Measurements from ENCODE around the gene ACAD10.
"Not testable (repeated sequence)": the region's sequence is repeated elsewhere in the genome, so short reads cannot be mapped to it uniquely, and the experiment has no call there.

Gene ACAD10

DNA sequence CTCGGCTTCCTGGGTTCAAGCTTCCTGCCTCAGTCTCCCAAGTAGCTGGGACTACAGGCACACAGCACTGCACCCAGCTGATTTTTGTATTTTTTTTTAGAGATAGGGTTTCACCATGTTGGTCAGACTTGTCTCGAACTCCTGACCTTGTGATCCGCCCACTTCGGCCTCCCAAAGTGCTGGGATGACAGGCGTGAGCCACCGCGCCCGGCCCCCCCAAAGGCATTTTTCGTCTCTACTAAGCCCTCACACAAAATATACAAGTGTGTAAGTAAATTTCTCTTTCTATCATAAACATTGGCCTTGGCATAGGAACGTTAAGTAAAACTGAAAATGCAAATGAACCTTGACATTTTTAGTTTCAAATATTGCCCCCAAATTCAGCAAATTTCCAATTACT, 2.1 kb downstream of the ACAD10 start:
- DNase-seq, result no peak

DNA sequence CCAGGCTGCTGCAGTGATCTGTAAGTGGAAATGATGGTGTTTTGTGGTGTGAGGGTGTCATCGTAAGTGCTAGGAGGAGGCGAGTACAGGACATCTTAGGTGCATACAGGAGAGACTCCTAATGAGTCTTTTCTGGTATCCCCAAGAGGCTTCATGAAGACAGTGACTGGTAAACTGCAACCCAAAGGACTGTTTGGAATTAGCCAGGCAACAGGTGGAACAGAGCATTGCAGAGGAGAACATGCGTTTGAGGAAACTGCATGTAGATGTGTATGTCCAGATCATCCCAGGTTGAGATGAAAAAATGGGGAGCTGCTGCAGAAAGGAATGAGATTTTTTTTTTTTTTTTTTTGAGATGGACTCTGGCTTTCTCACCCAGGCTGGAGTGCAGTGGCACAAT, 5.4 kb downstream of the ACAD10 start:
- no peak for DNase-seq

DNA sequence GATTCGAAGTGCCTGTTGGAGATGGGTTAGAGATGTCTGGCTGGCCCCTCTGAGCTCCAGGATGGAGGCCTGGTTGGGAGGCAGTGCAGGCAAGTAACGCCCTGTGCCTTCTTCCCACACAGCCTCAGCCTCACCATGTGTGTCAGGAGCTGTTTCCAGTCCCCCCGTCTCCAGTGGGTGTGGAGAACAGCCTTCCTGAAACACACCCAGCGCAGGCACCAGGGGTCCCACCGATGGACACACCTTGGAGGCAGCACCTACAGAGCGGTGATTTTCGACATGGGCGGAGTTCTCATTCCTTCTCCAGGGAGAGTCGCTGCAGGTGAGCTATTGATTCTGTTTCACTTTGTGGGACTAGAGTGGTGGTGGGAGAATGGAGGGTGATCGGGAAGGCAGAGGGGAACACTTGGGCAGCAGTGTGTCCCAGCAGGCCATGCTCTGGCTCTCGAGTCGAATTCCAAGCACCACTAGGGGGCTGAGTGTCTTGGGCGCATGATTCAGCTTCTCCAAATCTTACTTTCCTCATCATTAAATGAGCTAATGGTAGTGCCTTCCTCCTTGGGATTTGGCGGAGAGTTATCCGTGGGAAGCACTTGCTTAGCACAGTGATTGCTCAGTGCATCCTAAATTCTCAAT, 6.8 kb downstream of the ACAD10 start:
- no peak for DNase-seq

DNA sequence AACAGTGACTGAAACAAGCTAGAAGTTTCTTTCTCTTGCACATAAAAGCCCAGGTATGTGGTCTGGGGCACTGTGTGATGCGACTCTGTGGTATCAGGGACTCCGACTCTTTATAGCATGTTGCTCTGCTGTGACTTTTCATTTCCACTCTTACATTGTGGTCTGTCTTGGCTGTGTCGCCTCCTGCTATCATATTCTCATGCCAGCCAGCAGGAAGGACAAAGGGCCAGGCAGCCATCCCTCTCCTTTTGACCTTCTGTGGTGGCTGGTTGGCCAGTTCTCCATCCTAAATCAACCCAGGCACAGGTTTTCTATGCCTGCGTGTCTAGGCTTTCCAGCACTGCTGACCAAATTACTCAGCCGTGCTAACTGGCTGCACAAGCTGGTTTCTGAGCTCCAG, 8.0 kb downstream of the ACAD10 start:
- no peak for DNase-seq

- DNase-seq, result no peak
Observed at GRCh38 chr12:111699962-111700361, 14.1 kb downstream of the ACAD10 start.

GRCh38 chr12:111705672-111706071, 19.8 kb downstream of the ACAD10 start:
- DNase-seq, result no peak

DNA sequence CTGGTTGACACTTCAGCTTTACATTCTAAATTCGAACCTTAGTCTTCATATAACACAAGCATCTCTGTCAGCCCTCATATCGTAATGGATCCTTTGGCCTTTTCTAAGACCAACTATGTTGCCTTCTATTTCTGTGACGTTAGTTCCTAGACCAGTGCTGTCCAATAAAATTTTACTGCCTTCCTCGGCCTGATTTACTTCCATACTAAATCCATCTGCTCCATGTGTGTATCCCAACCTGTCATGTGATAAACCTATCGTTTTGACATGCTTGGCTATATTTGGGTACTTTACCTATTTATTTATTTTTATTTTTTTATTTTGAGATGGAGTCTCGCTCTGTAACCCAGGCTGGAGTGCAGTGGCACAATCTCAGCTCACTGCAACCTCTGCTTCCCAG, 20.3 kb downstream of the ACAD10 start:
- no peak for DNase-seq

DNA sequence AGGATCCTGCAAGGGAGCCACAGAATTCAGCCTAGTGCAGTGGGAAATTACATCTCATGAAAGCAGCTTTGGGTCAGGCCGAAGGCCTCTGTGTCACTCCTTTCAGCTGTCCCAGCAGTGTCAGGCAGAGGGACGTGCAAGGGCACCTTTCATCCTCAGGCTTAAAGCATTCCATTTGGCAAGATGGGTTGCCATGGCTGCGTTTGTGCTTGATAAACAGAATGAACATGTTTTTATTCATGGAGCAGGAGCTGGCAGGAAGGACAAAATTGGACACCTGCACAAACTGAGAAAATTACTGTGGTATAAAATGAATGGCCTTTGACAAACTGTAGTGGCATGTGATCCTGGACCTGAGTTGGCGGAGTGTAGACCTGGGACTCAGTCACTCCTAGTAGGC, 29.4 kb downstream of the ACAD10 start:
- DNase-seq, result no peak

GRCh38 chr12:111719316-111719715, 33.5 kb downstream of the ACAD10 start:
- not testable (repeated sequence) for DNase-seq

DNA sequence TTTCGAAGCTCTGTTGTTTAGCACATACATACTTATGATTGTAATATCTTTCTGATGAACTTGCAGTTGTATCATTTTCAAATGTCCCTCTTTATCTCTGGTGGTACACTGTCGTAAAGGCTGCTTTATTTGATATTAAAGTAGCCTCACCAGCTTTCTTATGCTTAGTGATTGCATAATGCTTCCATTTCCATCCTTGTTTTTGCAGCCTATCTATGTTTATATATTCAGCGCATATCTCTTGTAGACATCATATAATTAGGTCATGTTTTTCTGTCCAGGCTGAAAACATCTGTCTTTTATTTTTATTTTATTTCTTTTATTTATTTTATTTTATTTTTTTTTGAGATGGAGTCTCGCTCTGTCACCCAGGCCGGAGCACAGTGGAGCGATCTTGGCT, 34.6 kb downstream of the ACAD10 start:
- DNase-seq, result no peak

DNA sequence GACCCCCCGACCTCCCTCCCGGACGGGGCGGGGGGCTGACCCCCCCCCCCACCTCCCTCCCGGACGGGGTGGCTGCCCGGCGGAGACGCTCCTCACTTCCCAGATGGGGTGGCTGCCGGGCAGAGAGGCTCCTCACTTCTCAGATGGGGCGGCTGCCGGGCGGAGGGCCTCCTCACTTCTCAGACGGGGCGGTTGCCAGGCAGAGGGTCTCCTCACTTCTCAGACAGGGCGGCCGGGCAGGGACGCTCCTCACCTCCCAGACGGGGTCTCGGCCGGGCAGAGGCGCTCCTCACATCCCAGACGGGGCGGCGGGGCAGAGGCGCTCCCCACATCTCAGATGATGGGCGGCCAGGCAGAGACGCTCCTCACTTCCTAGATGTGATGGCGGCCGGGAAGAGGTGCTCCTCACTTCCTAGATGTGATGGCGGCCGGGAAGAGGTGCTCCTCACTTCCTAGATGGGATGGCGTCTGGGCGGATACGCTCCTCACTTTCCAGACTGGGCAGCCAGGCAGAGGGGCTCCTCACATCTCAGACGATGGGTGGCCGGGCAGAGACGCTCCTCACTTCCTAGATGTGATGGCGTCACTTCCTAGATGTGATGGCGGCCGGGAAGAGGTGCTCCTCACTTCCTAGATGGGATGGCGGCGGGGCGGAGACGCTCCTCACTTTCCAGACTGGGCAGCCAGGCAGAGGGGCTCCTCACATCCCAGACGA, 38.0 kb downstream of the ACAD10 start:
- DNase-seq, result not testable (repeated sequence)

GRCh38 chr12:111728795-111729194, 42.9 kb downstream of the ACAD10 start:
- no peak for DNase-seq

- no peak for DNase-seq
Observed at GRCh38 chr12:111730420-111730819, 44.6 kb downstream of the ACAD10 start.

DNA sequence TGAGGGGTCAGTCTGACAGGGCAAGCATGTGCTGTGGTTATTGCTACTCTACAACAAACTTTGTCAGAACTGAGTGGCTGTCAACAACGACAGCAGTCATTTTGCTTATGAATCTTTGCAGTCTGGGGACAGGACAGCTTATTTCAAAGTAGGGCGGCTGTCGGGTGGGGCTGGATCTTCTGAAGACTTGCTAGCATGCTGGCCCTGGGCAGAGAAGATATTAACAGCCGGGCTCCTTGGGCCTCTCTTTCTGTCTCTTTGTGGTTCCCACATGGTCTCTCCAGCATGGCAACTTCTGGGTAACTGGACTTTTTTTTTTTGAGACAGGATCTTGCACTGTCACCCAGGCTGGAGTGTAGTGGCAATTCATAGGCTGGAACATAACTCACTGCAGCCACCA, 46.9 kb downstream of the ACAD10 start:
- DNase-seq, result no peak

DNA sequence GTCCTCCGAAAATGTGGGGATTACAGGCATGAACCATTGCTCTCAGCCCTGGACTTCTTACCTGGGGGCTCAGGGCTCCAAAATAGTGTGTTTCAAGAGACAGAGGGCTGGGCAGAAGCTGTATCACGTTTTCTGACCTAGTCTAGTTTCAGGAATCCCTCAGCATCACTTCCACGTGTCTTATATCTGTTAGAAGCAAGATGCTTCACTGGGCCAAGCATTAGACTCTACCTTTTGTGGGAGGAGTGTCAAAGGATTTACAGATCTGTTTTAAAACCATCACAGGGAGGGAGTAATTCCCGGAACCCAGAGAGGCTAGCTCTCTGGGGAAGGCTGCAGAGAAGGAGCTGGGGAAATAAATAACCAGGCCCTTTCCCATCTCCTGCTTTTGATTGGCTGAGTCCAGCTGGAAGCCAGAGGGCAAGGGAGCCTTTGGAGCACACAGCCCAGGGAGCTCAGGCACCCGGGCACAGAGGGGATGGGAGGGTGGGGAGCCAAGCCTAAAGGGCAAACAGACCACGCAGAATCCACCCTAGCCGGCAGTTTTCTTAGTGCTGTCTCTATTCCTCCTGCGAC, 47.6 kb downstream of the ACAD10 start:
- no peak for DNase-seq

- not testable (repeated sequence) for DNase-seq
Observed at GRCh38 chr12:111739524-111739923, 53.7 kb downstream of the ACAD10 start.

GRCh38 chr12:111741235-111741812, 55.5 kb downstream of the ACAD10 start:
- no peak for DNase-seq

GRCh38 chr12:111745211-111745610, 59.4 kb downstream of the ACAD10 start:
- DNase-seq, result no peak

- DNase-seq, result no peak
Observed at GRCh38 chr12:111747333-111747732, 61.5 kb downstream of the ACAD10 start.

DNA sequence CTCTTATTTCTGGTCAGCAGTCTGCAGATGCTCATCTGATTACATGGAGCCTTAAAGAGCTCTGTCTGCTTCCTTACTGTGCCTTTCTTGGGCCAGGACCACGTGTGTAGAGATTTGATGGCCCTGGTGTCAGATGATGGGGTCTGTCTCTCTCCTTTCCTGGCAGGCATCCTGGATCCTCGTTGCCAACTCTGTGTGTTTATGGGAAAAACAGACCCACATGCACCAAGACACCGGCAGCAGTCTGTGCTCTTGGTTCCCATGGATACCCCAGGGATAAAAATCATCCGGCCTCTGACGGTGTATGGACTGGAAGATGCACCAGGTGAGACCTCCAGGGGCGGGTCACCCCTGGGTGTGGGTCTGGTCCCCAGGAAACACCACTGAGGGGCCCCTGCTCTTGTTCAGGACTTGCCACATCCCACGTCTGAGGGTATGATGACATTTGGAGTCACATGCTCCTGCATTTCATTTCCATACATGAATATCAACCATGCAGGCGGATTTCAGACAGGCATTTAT, 62.4 kb downstream of the ACAD10 start:
- DNase-seq, result no peak

GRCh38 chr12:111748867-111749266, 63.0 kb downstream of the ACAD10 start:
- DNase-seq, result no peak

DNA sequence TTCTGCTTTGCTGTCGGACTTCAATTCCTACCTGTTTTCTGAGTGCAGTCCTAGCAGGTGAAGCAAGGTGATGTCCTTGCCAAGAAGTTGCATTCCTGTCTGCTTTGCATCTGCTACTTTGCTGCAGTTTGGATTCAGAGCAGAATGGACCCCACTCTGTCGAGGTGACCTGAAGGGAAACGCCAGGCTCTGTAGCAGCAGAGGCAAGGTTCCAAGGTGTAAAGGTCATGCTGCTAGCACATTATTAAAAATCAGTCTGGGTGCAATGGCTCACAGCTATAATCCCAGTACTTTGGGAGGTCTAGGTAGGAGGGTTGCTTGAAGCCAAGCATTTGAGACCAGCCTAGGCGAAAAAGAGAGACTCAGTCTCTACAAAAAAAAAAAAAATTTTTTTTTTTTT, 63.5 kb downstream of the ACAD10 start:
- no peak for DNase-seq

DNA sequence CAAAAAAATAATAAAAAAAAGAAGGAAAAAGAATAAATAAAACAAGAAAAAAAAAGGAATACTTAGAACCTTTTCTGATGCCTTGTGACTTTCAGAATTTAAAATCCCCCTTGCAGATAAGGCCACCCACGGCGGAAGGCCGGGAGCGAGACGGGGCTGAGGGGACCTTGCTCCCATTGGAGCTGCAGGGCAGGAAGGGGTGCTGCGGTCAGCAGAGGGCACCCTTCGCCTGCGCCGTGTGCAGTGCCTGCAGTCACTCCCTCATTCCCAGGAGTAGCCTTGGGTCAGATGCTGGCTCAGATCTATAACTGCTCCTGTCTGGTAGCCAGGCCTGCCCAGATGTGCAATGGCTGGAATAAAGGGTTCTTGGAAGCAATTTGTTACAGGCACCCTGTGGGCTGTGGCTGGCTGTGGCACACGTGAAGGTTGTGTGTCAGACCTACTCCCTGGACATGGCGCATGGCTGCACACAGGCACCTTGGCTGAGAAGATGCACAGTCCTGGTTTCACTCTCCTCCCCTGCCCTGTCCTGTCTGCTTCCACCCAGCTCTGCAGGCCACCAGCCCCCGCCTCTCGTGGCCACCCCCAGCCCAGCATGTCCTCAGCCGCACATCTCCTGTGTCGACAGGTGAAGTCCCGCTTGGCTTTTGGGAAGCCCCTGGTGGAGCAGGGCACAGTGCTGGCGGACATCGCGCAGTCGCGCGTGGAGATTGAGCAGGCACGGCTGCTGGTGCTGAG, 67.5 kb downstream of the ACAD10 start:
- no peak for DNase-seq
